Cardiac fibroblast (primary cell): ENCODE measurements around the gene PLXNA4.

Source experiments
- DNase-seq, 2 donors: peaks; one replicate each; pipeline versions ENCODE4 v3.0.0 to v3.0.0-alpha.2; 2010; ENCODE audit warnings: low read depth in 2 of 2
- H3K4me3 ChIP-seq, 2 donors: replicated peaks in 1 of 2; 1 replicate in 1 of 2; 2 replicates in 1 of 2; pipeline ENCODE4 v1.5.1; 2011; ENCODE audit warnings: low read depth in 2 of 2, low read length in 2 of 2, mild to moderate bottlenecking in 2 of 2, moderate library complexity in 1 of 2
- CTCF ChIP-seq: IDR thresholded peaks from one replicate; pipeline ENCODE4 v1.5.1; 2011; ENCODE audit warnings: low read depth, mild to moderate bottlenecking, low read length, inconsistent platforms

PLXNA4 gene

GRCh38 chr7:132402751-132403245 lies 173.5 kb downstream of the PLXNA4 start:
- DNase-seq: peak in 1 of 2 donors; percentile 86
- H3K4me3 ChIP-seq: no peak overlapping the region
- no peak for TF ChIP-seq CTCF

- no peak for TF ChIP-seq CTCF
- H3K4me3 ChIP-seq: no peak overlapping the region
- DNase-seq: no peak
Measured at GRCh38 chr7:132402096-132402495, 174.2 kb downstream of the PLXNA4 start.

GRCh38 chr7:132400561-132401142 lies 175.6 kb downstream of the PLXNA4 start:
- TF ChIP-seq CTCF: no peak
- H3K4me3 ChIP-seq: no peak overlapping the region
- DNase-seq: peak in 1 of 2 donors; percentile 68

DNA sequence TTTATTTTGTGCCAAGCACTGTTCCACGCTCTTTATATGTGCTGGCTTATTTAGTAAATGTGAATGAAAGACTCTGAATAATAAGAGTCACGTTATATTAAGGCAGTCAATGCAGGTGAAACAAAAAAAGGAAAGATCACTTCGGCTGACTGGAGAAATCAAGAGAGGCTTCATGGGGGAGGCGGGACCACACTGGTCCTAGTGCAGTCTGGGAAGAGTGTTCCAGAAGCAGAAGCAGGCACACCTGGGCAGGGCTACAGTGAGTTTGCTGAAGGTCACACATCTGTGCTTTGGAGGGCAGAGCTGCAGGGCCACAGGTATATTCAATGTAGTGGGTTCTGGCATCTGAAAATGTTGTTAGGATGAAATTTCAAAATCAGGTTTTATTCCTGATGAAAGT lies 176.9 kb downstream of the PLXNA4 start:
- no peak overlapping the region for H3K4me3 ChIP-seq
- no peak for TF ChIP-seq CTCF
- no peak for DNase-seq

DNA sequence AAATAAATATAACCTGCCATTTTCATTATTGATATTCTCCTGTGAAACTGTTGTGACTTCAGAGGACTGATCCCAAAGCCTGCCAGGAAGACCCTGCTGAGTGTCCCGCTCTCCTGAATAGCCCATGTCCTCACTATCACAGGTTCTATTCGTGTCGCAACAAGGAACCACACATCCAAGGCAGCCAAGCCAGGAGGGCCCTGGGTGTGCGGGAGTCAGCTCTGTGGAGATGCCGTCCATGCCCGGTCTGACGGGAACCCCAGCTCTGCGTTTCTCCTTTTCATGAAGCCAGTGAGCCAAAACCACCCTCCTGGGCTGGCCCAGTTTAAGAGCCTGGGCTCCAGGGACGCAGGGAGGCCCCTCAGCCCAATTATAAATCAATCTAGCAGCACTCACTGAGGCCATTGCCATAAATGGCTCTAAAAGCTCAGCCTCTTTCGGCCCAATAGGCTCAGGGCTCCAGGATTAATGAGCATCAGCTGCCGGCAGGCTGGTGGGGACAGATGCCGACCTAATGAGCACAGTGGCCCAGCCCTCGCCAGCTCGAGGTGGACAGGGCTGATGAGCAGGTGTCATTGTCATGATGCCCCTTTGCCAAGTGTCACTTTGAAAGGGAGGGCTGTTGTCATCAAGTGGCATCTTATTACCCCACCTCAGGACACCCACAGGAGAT lies 177.9 kb downstream of the PLXNA4 start:
- no peak overlapping the region for H3K4me3 ChIP-seq
- TF ChIP-seq CTCF: no peak
- no peak for DNase-seq

- H3K4me3 ChIP-seq: no peak overlapping the region
- DNase-seq: peak in 1 of 2 donors; percentile 13
- TF ChIP-seq CTCF: no peak
Measured at GRCh38 chr7:132397070-132397469, 179.2 kb downstream of the PLXNA4 start.

DNA sequence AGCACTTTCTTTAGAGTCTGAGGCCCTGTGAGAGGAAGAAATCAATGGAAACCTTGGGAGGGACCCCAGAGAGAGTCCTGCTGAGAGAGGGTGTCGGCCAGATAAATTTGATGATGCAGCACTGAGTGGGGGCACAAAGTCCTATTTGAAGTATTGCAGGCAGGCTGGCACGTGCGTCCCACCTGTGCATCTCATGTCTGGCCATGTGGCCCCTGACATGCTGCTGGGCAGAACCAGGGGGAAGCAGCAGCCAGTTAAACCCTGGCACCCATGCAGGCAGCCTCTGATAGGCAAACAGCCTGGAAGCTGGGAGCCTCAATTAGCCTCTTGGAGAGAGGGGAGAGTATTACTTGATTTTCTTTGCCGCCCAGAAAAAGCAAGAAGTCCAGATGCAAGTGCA lies 180.9 kb downstream of the PLXNA4 start:
- TF ChIP-seq CTCF: no peak
- no peak overlapping the region for H3K4me3 ChIP-seq
- no peak for DNase-seq
